ACHN (cell line): ENCODE results near the gene CXCR3.
A peak's percentile ranks its signal among the peaks of the same experiment; 100 is the strongest.
"Not testable (repeated sequence)": the region's sequence is repeated elsewhere in the genome, so short reads cannot be mapped to it uniquely, and the experiment has no call there.

Experiments used
- DNase-seq: peaks from one replicate; pipeline ENCODE4 v3.0.0-alpha.2; 2015
- in situ Hi-C: cut with HindIII; loops from 2 replicates; pipeline ENCODE4 v1.10.0; 2017; ENCODE audit warnings: low sequenced_read_pairs, low pct_ligation_motif_present, low pct_unique_long_range_greater_than_20kb

Gene CXCR3

DNA sequence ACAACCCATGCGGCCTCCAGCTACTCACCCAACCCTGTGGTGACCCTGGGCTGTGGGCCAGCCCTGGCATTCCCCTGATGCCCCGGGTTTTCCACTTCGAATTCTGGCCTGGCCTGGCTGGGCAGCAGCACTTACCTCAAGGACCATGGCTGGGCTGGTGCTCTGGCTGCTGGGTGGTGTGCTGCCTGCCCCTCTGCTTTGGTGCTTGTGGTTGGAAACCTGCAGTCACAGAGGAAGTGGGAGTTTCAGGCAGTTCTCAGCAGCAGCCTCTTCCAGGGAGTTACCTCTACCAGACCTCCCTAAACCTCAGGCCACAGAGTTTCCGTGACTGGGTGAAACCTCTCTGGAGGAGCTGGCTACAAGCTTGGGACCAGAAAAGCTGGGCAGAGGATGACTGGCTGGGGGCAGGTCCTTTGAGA, at the start of gene CXCR3:
CXCR3 (minus strand) TSS at position 209 of the 419 bp plus-strand sequence; CDS start at position 147, 62 bp downstream.
- no peak for DNase-seq

DNA sequence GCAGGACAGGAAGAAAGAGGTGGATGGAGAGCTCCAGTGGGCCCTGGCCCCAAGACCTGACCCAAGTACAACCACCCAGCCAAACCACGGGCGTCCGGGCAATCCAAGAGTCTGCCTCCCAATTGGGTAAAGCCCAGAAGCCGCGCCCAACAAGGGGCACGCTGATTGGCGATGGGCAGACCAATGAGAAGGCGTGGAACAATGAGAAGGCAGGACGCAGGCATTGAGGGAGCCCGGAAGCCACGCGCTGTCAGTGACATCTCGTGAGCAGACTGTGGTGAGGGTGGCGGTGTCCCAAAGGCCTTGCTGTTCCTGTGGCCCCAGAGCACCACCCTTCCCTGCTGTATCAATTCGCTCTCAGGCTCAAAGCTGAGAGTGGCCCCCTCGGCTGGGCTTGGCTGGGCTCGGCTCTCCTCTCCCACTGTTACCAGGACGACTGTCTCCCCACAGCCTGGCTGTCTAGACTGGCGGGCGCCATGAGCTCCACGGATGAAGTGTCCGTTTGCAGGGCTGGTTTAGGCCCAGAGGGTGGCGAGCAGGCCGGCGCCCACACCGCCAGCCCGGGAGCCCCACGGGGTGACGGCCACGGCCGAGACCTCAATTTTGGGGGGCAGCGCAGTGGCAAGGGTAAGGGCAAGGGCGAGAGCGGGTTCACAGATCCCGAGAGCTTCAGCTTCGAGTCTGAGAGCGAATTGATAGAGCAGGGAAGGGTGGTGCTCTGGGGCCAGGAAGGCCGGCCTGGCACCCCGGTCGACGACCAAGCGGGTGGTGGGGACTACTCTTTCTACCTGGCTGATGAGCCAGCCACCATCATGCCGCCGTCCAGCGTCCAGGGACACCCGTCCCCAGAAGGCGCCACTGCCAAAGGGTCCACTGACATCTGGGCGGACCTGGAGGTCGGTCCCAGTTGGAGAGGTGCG, 49.3 kb upstream of the CXCR3 start, which contains the start of gene LOC101059915:
LOC101059915 (plus strand) TSS at position 219 of the 920 bp plus-strand sequence.
- DNase-seq: no peak
- in situ Hi-C loops: no loop called here

More for the DNA sequence above, at the start of gene CXCR3:
- in situ Hi-C loops: no loop called here

DNA sequence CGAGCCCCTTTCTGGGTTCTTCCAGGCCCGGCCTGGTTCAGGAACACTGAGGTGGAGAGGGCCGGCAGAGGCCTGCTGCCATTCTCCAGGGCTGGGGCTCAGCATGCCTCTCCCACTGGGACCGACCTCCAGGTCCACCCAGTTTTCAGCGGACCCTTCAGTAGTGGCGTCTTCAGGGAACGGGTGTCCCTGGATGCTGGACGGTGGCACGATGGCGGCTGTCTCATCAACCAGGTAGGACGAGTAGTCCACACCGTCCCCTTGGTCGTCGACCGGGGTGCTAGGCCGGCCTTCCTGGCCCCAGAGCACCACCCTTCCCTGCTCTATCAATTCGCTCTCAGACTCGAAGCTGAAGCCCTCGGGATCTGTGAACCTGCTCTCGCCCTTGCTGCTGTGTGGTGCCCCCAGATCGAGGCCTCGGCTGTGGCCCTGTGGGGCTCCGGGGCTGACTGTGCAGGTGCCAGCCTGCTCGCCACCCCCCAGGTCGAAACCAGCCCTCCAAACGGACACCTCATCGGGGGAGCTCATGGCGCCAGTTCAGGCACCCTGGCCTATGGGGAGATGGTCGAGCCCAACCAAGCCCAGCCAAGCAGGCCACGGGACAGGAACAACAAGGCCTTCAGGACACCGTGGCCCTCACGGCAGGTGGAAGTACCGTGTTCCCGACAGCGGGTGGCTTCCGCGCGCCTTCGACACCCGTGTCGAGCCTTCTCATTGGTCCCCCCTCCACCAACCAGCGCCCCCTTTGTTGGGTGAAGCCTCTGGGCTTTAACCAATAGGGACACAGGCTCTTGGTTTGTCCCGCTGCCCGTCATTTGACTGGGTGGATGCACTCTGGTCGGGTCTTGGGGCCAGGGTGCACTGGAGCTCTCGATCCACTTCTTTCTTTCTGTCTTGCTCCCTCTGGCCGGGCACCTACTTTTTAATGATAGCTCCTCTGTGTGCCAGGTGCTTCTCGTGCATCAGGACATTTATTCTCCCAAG, 48.2 kb upstream of the CXCR3 start:
- in situ Hi-C loops: no loop called here
- no peak for DNase-seq

DNA sequence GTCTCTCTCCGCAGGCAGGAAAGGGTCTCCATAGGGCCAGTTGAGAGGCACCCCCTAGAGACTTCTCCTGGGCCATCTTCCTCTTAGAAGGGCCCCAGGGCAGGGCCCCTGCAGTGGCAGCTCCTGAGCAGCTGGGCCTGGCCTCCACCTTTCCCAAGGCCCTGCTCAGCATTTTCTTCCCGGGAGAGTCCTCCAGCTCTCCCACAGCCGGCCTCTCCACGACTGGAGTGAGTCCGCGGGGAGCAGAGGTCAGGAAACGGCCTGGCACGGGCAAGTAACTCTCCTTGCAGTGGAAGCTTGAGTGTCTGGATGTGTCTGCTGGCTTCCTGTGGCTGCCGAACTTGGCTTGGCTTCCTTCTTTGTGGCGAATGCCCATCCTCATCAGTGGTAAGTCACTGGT, 47.4 kb upstream of the CXCR3 start:
- DNase-seq: no peak
- in situ Hi-C loops: no loop called here

DNA sequence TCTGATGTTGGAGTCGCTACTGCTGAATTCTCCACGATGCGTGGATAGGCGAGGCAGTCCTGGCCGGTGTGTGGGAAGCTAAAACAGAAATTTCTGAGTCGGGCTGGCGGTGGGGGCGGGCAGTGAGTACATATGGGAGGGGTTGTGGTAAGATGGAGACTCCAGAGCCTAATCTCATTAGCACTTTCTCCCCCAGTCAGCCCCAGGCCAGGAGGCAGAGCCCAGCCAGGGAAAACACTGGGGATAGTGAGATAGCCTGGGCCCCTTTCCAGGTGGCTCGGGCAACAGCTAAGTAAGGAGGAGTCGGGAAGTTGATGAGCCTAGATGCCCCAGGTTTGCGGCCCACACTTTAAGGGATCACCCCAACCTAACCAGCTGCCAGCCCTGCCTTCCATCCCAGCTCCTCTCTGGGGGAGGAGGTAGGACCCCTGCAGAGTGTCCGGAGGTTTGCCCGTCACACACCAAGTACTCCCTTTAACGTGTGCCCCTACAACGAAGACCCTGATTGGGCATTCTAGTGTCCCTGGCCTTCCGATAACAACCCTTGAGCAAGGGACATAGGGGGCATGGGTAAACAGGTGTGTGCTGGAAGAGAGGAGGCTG, 46.7 kb upstream of the CXCR3 start:
- in situ Hi-C loops: no loop called here

DNA sequence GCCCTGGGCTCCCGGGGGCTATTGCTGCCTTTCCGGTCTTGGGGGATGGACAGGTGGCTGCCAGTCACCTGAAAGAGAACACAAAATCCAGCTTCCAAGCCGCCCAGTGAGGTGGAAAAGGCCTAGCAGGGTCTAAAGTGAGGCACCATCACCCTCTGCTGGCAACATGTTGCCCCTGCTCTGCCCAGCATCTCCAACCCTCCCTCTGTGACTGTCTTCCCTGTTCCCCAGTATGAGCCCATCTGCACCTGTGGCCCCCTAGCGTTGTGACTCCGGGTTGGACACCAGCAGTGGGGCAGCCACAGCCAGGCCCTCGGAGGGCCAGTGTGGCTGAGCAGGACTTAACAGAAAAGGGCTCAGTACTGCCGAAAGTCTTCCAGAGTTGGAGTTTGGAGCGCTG, 45.9 kb upstream of the CXCR3 start:
- in situ Hi-C loops: not testable (repeated sequence)

More for the DNA sequence above, 46.7 kb upstream of the CXCR3 start:
- DNase-seq: no peak

DNA sequence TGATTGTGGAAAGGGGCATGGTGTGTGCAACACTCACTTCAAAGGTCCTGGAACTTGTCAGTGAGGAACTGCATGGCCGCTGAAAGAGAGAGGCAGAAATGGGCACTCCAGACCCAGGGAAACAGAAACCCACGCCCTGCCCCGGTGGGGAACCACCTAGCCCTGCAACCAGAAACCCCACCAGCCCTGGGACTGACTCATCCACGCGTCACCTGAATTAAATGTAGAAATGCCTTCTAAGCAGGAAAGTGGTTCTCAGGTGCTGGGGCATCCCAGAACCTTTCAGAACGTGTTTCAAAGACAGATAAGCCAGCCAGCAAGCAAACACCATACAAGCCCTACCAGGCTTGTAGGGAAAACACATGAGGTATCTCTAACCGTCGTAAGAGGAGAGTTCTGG, 44.9 kb upstream of the CXCR3 start:
- in situ Hi-C loops, DNase-seq: not testable (repeated sequence)

More for the DNA sequence above, 45.9 kb upstream of the CXCR3 start:
- DNase-seq: peak; percentile 51

DNA sequence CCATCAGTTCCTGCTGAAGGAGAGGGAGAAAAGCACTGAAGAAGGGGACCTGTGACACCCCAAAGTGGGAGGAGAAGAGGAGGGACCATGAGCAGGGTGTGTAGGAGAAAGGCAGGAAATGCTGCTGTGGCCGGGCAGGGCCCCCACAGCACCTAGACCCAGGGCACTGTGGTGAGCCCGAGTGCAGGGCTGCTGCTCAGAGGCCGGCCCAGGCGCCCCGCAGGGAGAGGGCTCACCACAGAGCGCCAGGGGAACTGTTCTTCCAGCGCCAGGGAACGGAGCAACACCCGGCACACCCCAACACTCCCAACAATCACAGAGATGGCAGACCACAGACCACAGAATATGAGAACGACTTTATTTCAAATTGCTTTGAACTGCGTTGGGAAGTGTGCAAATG, 44.3 kb upstream of the CXCR3 start:
- DNase-seq, in situ Hi-C loops: not testable (repeated sequence)

DNA sequence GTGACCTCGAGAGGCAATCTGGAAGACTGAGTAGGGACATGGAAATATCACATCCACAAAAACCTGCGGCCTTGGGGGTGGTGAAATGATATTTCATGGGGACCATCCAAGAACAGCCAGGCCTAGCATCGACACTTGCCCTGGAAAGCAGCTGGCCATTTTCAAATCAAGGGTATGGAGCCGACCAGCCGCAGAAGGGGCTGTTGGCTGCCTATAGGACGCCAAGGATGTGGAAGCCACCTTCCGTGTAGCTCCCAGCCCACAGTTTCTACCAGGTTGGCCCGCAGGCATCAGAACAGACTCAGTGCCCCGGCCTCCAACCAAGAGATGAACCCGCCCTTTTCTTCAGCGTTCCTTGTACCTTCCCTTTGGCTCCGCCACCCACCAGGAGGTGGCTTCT, 43.6 kb upstream of the CXCR3 start:
- DNase-seq: no peak
- in situ Hi-C loops: no loop called here

DNA sequence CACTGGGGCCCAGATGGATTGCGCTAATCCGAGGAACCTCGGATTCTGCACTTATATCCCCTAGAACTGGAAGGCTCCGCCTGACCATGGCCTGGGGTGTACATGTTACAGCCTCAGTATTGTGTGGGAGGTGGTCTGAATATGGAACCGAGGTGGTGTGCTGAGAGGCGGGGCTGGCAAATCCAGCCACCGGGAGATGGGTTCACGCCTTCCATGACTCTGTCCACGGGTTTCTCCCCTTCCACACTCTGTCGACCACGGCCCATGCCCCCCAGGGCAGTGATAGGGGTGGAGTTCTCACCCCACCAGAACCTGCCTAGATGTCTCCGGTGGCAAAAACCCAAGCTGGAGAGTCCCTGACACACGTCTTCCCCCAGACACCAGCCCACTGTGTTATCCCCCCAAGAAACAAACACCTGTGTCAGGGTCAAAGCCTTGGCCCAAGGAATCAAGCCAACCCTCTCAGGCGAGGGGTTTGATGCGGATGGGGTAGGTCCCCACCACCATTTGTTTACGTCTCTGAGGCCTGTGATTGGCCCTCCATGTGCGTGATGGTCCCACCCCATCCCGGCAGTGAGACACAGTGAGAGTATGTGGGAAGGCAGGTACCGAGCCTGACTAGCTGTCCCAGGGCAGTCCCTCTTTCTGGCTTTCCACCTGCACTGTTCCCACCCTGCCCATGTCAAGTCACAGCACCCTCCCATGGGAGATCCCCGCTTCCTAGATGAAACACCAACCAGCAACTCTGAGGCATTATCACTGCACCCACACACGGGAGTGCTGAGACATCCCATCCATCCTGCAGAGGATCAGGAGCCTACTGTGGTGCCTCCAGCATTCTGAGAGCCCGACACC, 42.5 kb upstream of the CXCR3 start:
- DNase-seq: no peak
- in situ Hi-C loops: no loop called here

DNA sequence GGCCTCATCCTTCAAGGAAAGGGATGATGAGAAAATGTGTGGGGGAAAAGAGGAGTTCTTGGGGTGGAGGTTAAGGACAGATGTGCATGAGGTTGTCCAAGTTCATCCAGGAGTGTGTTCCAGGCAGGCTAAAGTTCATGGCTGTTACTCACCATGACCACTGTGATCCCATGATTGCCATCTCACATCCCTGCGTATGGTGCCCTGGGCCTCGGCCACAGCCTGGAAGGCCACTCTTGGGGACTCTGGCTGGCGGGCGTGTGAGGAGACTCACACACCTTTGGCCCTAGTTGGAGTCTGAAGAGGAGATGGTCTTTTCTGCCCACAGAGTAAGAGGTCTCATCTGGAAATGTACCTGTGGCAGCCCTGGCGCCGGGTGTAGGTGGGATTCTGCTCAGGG, 41.6 kb upstream of the CXCR3 start:
- in situ Hi-C loops: no loop called here
- no peak for DNase-seq

DNA sequence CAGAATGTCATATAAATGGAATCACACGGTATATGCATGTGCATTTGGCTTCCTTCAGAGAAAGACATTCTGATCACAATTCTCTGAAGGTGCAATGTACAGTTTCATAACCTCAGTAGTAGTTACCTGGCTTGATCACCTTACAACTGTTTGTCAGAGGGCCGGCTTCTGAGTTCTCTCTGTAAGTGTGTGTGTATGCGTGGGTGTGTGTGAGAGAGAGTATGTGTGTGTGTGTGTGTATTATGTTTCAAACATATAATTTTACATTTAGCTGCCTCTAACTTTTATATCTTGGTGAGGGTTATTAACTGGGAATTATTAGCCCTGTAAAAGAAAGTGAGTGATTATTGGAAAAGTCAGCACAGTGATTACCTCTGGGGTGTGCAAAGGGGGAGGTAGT, 41.0 kb upstream of the CXCR3 start:
- no peak for DNase-seq
- in situ Hi-C loops: no loop called here

DNA sequence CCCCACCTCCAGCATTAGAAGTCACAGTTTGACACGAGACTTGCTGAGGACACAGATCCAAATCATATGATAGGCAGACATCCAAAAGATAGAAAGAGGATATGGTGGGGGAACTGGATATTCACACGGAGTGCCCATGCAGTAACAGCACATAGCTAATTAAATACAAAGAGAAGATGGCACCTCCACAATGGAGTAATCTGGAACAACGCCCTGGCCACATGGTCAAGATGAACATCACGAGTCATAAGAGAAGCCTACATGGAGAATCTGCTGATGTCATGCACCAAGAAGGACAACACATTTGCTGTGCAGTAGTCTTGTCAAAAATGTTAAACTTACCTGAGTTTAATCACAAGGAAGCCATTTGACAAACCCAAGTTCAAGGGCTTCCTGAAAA, 39.0 kb upstream of the CXCR3 start:
- in situ Hi-C loops: no loop called here
- no peak for DNase-seq

DNA sequence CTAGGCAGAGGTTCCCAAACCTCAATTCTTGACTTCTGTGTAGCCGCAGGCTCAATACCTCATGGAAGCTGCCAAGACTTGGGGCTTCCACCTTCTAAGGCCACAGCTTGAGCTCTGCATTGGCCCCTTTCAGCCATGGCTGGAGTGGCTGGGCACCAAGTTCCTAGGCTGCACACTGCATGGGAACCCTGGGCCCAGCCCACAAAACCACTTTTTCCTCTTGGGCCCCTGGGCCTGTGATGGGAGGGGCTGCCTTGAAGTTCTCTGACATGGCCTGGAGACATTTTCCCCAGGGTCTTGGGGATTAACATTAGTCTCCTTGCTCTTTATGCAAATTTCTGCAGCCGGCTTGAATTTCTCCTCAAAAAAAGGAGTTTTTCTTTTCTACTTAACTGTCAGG, 35.0 kb upstream of the CXCR3 start:
- DNase-seq: no peak
- in situ Hi-C loops: no loop called here

DNA sequence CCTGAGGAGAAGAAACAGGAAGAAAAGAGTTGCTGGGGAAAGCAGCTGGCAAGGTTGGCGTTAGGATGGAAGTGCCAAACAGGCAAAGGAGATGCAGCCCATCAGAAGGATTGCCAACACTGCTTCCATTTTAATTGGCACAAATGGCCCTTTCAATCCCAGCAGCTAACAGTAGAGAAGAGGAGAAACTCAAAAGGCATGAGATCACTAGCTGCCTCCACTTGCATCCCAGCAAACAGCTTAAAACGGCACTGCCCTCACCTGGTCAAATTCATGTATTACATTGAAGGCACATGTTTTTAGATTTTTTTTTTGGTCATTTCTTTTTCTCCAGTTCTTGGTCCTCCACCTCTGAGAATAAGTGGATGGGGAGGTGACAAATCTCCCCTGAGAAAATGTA, 34.1 kb upstream of the CXCR3 start:
- in situ Hi-C loops: no loop called here
- DNase-seq: peak; percentile 43

DNA sequence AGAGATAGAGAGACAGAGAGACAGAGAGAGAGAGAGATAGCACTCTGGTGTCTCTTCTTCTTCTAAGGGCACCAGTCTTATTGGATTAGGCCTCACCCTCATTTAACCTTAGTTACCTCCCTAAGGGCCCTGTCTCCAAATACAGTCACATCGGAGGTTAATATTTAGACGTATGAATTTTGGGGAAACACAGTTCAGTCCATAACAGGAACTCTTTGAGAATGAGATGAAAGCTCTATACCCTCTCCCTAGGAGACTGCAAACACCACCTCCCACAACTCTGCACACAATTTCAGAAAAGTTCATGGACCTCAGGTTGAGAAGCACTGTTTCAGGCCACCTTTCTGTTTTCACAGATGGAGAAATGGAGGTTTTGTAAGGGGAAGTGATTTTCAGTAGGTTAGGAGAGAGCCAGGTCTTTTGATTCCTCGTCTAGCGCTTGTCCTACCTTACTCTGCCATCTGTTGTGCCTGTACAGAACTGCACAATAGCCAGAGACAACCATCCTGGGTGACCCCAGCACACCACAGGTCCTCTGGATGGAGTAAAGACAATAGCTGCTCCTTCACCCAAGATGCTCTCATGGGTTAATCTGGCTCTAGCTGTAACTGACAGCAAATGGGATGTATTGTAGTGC, 32.1 kb upstream of the CXCR3 start:
- no peak for DNase-seq
- in situ Hi-C loops: no loop called here

DNA sequence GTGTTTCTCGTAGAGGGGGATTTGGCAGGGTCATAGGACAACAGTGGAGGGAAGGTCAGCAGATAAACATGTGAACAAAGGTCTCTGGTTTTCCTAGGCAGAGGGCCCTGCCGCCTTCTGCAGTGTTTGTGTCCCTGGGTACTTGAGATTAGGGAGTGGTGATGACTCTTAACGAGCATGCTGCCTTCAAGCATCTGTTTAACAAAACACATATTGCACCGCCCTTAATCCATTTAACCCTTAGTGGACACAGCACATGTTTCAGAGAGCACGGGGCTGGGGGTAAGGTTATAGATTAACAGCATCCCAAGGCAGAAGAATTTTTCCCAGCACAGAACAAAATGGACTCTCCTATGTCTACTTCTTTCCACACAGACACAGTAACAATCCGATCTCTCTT, 26.1 kb upstream of the CXCR3 start:
- DNase-seq, in situ Hi-C loops: not testable (repeated sequence)
